GM21515 (cell line): ENCODE results near the gene MYBL2.
"Not testable (repeated sequence)": the region's sequence is repeated elsewhere in the genome, so short reads cannot be mapped to it uniquely, and the experiment has no call there.

Experiments used
- ATAC-seq: cut with Tn5 transposase; IDR thresholded peaks from one replicate; pipeline ENCODE4 v1.9.1; 2021; ENCODE audit not compliant: unreplicated experiment

Gene MYBL2

DNA sequence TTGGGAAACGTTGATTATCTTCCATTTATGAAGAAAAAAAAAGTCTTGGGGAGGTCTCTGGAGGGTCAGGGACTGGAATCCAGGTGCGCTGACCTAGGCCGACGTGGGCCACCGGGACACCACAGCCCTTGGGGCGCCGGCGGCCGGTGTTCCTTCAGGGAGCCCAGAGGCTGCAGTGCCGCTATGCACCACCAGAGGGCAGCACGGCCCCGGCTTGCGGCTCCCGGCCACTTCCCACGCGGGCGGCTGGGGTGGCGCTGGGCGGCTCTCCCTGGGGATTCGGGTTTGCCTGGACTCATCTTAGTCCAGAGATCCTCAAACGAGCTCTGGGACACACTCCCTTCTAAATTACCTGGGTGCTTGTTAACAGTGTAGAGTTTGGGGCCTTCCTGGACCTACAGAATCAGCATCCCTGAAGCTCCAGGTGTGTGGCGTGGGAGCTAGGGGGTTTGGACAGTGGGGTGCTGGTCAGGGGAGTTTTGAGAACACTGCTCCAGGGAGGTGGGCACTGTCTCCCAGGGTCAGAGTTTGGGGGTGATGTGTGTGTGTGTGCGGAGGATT lies 82.9 kb downstream of the MYBL2 start:
- ATAC-seq = no peak

DNA sequence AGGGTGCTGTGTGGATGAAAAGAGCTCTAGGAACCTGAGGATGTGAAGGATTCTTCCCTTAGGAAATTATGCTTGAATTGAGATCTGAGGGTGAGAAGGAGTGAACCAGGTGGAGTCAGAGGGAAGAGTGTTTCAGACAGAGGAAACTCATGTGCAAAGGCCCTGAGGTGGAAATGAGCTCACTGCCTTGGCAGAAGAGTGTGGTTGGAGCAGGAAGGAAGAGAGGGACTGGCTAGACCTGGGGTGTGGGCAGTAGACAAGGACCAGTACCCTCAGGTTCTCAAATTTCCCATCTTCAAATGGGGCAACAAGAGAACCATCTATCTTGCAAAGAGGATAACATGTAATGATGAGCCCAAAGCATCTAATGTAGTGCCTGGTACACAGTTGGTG lies 83.9 kb downstream of the MYBL2 start:
- no peak for ATAC-seq

DNA sequence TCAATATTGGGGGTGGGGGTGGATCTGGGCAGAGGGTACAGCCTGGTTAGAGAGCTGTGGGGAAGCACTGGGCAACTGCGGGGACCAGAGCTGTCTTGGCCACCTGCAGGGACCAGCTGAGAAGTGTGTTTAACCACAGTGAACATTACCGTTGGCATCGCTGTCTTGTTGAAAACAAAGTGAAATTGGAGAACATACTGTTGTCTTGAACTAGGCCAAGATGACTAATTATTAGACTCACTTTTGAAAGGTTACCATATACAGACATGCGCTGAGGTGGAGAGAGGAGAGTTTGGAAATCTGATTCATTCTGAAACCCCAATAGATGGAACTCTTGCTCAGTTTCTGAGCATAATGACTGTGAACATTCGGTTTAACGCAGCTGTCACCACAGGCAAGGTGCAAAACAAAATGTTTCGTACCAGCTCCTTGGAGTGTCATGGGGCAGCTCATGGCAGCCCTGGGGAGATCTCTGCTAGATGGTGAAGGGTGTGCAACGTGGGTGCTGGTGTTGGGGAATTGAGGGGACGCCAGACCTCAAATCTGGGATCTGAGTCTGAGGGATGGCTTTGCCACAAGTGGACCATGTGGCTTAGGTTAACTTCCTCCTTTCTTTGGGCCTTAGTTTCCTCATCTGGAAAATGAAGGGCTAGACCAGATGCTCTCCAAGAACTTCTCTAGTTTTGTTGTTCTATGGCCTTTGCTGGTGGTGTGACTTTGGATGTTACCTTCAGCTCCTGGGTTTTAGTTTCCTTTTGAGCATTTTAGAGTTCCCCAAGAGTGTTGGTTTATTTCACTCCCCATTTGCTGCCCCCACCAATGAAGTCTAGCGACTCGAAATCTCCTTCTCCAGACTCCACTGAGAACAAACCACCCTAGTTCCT lies 84.5 kb downstream of the MYBL2 start:
- ATAC-seq = peak; percentile 69

DNA sequence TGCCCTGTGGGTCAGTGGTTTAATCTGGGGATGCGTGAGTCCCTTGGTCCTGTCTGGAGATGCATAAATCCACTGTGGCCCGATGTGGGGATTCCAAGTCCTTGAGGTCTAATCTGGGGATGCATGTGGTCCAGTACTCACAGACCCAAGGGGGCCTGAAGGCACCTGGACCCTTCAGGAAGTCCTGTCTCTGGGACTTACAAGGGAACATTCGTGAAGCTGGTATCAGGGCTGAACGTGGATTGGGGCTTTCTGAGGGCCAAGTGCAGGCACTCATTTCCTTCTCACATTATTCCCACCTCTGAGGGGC lies 85.1 kb downstream of the MYBL2 start:
- ATAC-seq = no peak

DNA sequence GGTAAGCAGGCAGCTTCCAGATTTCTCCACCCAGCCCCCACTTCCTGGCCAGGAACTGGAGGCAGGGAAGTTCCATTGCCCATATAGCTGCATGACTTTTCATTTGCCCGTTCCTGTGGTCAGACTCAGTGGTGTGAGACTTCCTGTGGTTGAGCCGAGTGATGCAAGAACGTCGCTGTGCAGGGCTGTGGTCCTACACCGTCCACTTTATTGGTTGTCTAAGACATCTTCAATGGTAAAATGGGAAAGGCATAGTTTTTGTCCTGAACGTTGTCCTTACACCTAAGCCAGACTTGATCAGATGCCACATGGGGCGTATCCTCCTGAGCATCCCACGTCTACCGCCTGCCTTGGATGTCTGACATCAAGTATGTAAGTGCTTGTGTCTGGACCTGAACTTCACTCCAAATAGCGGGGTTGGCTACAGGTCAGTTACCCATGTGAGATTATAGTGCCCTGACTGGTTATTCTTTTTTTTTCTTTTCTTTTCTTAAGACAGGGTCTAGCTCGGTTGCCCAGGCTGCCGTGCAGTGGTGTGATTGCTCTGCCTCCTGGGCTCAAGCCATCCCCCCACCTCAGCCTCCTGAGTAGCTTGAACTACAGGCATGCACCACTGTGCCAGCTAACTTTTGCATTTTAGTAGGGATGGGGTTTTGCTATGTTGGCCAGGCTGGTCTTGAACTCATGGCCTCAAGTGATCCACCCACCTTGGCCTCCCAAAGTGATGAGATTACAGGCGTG lies 85.8 kb downstream of the MYBL2 start:
- peak; percentile 56 for ATAC-seq

DNA sequence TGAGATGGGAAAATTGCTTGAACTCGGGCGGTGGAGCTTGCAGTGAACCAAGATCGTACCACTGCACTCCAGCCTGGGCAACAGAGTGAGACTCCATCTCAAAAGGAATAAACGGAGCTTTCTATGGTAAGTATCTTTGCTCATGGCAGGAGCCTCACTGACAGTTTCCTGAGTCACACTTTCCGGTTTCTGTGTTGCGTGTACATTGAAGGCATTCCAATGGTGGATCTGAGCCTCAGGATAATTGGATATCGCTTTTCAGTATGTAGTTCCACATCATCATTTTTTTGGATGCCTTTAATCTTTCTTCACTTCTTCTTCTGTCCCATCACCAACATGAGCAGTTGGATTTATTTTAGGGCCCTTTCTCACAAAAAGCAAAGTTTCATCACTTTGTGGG lies 88.5 kb downstream of the MYBL2 start:
- no peak for ATAC-seq

DNA sequence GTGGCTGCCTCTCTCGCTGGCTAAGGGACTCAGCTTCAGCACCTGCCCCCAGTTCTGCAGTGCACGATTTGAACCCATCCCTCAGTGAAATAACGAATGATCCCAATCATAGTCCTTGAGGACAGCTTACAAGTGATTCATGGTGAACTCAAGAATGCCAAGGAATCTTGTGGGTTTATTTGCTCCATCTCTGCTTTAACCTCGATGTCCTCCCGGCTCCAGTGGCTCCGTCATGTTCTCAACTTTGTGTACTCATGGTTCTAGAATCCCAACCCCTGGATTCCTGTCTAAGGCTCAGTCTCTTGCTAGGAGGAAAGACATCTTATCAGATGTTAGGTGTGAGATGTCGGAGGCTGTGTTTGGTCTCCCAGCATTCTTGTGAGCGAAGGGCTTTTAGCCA lies 88.9 kb downstream of the MYBL2 start:
- ATAC-seq = no peak

DNA sequence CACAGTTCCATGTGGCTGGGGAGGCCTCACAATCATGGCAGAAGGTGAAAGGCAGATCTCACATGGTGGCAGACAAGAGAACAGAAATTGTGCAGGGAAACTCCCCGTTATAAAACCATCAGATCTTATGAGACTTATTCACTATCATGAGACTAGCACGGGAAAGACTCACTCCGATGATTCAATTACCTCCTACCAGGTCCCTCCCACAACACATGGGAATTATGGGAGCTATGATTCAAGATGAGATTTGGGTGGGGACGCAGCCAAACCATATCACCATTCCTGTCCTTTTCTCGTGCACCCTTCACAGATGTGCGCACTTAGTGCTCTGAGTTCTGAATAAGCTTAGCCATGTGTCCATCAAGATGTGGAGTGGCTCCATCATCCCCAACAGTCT lies 91.0 kb downstream of the MYBL2 start:
- ATAC-seq = not testable (repeated sequence)

DNA sequence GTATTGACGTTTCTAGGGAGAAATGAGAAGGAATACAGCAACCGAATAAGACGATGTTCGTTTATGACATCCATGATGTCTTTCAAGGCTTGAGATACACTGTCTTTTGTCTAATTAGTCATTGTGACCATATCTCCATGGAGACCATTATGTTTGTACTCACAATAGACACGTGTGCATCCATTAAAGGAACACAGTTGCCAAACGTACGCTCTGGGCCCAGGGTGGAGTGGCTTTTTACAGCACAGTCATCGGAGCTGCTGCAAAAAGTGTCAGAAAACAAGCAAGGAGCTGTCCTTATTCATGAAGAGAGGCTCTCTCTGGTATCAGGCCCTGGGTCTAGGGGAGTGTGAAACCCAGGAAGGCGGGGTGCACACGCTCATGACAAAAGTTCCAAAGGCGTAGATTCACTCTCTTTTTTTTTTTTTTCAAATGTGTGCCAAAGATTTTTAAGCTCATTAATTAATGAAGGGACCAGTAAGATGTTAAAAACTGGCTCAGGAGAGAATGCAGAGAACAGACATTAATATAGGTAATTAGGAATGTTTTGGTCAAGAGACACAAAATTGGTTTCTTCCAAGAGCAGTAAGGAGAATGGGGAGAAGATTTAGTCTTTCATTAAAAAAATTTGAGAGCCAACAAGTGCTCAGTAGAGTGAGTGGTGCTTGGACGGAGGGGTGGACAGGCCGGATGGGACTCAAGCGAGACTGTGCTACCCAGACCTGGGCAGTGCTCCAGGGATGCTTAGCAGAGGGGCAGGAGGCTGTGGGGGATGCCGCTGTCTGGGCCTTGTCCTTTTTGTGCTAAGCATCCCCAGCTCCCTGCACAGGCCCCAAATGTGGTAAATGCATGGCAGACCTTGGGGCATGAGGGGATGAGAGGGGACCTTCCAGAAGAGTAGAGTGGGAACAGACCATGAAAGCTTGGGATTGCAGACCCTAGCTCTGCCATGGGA lies 94.7 kb downstream of the MYBL2 start:
- no peak for ATAC-seq

DNA sequence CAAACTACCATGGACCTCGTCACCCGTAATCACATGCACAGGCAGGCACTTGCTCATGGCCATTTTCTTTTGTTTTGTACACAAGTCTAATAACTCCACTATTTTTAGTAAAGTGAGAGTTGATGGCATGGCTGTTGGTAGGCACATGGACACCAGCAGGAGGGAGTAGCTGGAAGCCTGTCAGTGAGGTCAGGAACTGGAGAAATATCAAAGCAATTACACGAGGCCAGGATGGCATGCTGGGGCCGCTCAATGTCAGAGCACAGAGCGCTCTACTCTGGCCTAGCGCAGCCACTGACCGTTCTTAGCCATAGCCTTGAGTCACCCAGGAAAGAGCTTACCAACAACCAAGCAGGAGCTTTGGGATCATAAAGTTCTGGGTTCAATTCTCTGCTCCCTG lies 96.0 kb downstream of the MYBL2 start:
- ATAC-seq = no peak

DNA sequence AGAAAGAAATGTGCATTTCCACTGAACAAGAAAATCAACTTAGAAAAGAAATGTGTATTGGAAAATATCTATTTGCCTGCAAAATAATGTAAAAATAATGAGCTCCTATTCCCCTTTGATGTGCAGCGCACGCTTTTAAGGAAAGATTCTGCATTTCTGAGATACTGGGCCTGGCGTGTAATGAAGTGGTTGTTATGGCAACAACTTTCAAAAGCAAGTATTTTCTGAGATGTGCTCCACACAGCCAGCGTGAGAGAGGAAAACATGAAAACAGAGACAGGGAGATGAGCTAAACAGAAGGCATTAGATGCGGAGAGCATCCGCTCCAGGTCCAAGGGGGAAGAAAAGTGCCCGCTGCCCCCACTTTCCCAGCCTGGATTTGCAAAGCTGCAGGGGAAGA lies 99.0 kb downstream of the MYBL2 start:
- ATAC-seq = no peak
